DOHH2 (cell line): ENCODE data around the gene CD209.
A peak's percentile ranks its signal among the peaks of the same experiment; 100 is the strongest.

Experiments
- H3F3A ChIP-seq: fragments of 200-600 bp; sonication (generic), shearing (Covaris generic); 2 replicates; pipeline ENCODE4 v1.6.0; 2016; ENCODE audit warnings: antibody characterized with exemption, mild to moderate bottlenecking; ENCODE audit not compliant: control insufficient read depth, insufficient read depth
- H3K27ac ChIP-seq: fragments of 200-600 bp; sonication (generic); 2 replicates; pipeline ENCODE4 v1.5.1; 2014; ENCODE audit warnings: low read depth, mild to moderate bottlenecking, low read length, moderate library complexity
- H3K27me3 ChIP-seq: fragments of 200-600 bp; sonication (generic); 2 replicates; pipeline ENCODE4 v1.6.1; 2014; ENCODE audit warnings: mild to moderate bottlenecking, low read length, mixed read lengths; ENCODE audit not compliant: control insufficient read depth
- H3K36me3 ChIP-seq: fragments of 200-600 bp; sonication (generic); 2 replicates; pipeline ENCODE4 v1.6.1; 2014; ENCODE audit warnings: mild to moderate bottlenecking, low read length, moderate library complexity, mixed read lengths; ENCODE audit not compliant: control insufficient read depth
- H3K4me1 ChIP-seq: fragments of 200-600 bp; sonication (generic); 2 replicates; pipeline ENCODE4 v1.6.1; 2014; ENCODE audit warnings: mild to moderate bottlenecking, low read length, mixed read lengths; ENCODE audit not compliant: control insufficient read depth
- H3K4me2 ChIP-seq: fragments of 200-600 bp; sonication (generic); 2 replicates; pipeline ENCODE4 v1.6.0; 2014; ENCODE audit warnings: mild to moderate bottlenecking, low read length, moderate library complexity
- H3K4me3 ChIP-seq: fragments of 200-600 bp; sonication (generic); 2 replicates; pipeline ENCODE4 v1.5.1; 2014; ENCODE audit warnings: mild to moderate bottlenecking, low read length, mixed read lengths
- H3K79me2 ChIP-seq: fragments of 200-600 bp; sonication (generic); 2 replicates; pipeline ENCODE4 v1.6.1; 2014; ENCODE audit warnings: mild to moderate bottlenecking, low read length, mixed read lengths; ENCODE audit not compliant: control insufficient read depth
- H3K9me2 ChIP-seq: fragments of 200-600 bp; sonication (generic); replicated peaks from 2 replicates; pipeline ENCODE4 v1.6.1; 2014; ENCODE audit warnings: mild to moderate bottlenecking, low read length, mixed read lengths; ENCODE audit not compliant: control insufficient read depth
- H3K9me3 ChIP-seq: fragments of 200-600 bp; sonication (generic); 2 replicates; pipeline ENCODE4 v1.6.1; 2014; ENCODE audit warnings: antibody characterized with exemption, low read length, mixed read lengths; ENCODE audit not compliant: control insufficient read depth, insufficient read depth
- H4K20me1 ChIP-seq: fragments of 200-600 bp; sonication (generic); 2 replicates; pipeline ENCODE4 v1.6.0; 2014; ENCODE audit warnings: low read depth, mild to moderate bottlenecking, antibody characterized with exemption, low read length, moderate library complexity; ENCODE audit not compliant: control insufficient read depth, insufficient read depth
- EZH2phosphoT487 ChIP-seq: fragments of 200-600 bp; sonication (generic); IDR thresholded peaks from 2 replicates; pipeline ENCODE4 v1.6.1; 2017; ENCODE audit warnings: borderline replicate concordance, mild to moderate bottlenecking, antibody characterized with exemption, low read length, moderate library complexity, mixed read lengths
- TF ChIP-seq, protein P1 (sequence below): fragments of 200-600 bp; sonication (generic); IDR thresholded peaks from one replicate; pipeline ENCODE4 v1.5.1; 2014; ENCODE audit warnings: antibody characterized with exemption, mild to moderate bottlenecking, low read depth, low read length; ENCODE audit not compliant: poor library complexity, severe bottlenecking

The CD209 gene

GRCh38 chr19:7779631-7780486 is 32.5 kb upstream of the CD209 start:
- no peaks in the 10 kb centered on the region for H4K20me1 ChIP-seq
- peaks cover 10% of the 10 kb centered on the region for H3K27me3 ChIP-seq
- H3K27ac ChIP-seq = no peak overlapping the region
- no peak overlapping the region for H3K4me3 ChIP-seq
- TF ChIP-seq EZH2phosphoT487 = no peak
- TF ChIP-seq, protein P1, sequence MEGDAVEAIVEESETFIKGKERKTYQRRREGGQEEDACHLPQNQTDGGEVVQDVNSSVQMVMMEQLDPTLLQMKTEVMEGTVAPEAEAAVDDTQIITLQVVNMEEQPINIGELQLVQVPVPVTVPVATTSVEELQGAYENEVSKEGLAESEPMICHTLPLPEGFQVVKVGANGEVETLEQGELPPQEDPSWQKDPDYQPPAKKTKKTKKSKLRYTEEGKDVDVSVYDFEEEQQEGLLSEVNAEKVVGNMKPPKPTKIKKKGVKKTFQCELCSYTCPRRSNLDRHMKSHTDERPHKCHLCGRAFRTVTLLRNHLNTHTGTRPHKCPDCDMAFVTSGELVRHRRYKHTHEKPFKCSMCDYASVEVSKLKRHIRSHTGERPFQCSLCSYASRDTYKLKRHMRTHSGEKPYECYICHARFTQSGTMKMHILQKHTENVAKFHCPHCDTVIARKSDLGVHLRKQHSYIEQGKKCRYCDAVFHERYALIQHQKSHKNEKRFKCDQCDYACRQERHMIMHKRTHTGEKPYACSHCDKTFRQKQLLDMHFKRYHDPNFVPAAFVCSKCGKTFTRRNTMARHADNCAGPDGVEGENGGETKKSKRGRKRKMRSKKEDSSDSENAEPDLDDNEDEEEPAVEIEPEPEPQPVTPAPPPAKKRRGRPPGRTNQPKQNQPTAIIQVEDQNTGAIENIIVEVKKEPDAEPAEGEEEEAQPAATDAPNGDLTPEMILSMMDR = no peak
- H3K4me2 ChIP-seq = no peak overlapping the region
- no peaks in the 10 kb centered on the region for H3K9me2 ChIP-seq
- H3F3A ChIP-seq = 0 out of 2 replicates have a peak, but pooled peaks cover 3% of the 10 kb centered on the region
- H3K9me3 ChIP-seq = peaks cover 2% of the 10 kb centered on the region; the same call in 1 of the 2 replicates
- H3K79me2 ChIP-seq = no peaks in the 10 kb centered on the region
- peaks cover 15% of the 10 kb centered on the region for H3K4me1 ChIP-seq
- H3K36me3 ChIP-seq = no peaks in the 10 kb centered on the region

DNA sequence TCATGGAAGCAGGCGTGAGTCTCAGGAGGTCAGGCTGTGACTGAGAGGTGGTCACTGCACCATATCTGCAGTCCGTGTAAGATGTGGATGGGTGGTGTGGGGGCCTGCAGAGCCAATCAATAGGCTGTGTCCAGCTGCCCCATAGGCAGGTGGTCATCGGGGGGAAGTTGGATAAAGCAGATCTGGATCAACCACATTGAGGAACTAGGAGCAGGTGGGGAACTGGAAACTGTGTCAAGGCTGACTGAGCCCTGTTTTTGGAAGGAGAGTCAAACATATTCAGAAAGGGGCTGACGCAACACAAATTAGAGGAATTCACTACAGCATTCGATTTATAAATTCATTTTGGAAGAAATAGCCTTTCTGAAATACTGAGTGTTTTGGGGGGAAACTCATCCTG is 30.7 kb upstream of the CD209 start:
- H3K4me1 ChIP-seq = peaks cover 15% of the 10 kb centered on the region

DNA sequence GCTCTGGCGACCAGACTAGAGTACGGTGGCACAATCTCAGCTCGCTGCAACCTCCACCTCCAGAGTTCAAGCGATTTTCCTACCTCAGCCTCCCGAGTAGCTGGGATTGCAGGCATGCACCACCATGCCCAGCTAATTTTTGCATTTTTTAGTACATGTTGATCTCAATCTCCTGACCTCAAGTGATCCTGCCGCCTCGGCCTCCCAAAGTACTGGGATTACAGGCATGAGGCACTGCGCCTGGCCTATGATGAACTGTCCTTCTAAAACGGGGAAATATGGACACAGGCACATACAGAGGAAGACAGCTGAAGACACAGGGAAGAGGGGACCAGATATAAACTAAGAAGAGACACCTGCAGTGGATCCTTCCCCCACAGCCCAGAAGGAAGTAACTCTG is 28.4 kb upstream of the CD209 start:
- no peaks in the 10 kb centered on the region for H4K20me1 ChIP-seq
- H3K9me3 ChIP-seq = no peaks in the 10 kb centered on the region
- no peaks in the 10 kb centered on the region for H3K9me2 ChIP-seq
- no peak overlapping the region for H3K27ac ChIP-seq
- no peaks in the 10 kb centered on the region for H3K79me2 ChIP-seq
- TF ChIP-seq, protein P1 = no peak
- TF ChIP-seq EZH2phosphoT487 = no peak
- no peak overlapping the region for H3K4me2 ChIP-seq
- H3K27me3 ChIP-seq = no peaks in the 10 kb centered on the region
- H3F3A ChIP-seq = 0 out of 2 replicates have a peak, but pooled peaks cover 3% of the 10 kb centered on the region
- H3K4me1 ChIP-seq = peaks cover 19% of the 10 kb centered on the region
- no peak overlapping the region for H3K4me3 ChIP-seq
- no peaks in the 10 kb centered on the region for H3K36me3 ChIP-seq

More for the DNA sequence above, 30.7 kb upstream of the CD209 start:
- no peak for TF ChIP-seq EZH2phosphoT487
- TF ChIP-seq, protein P1 = no peak
- H3K27me3 ChIP-seq = peaks cover 3% of the 10 kb centered on the region; the same call in 1 of the 2 replicates
- H3K9me2 ChIP-seq = no peaks in the 10 kb centered on the region
- no peaks in the 10 kb centered on the region for H3K9me3 ChIP-seq
- no peaks in the 10 kb centered on the region for H3K79me2 ChIP-seq
- H4K20me1 ChIP-seq = no peaks in the 10 kb centered on the region
- no peaks in the 10 kb centered on the region for H3K36me3 ChIP-seq
- no peak overlapping the region; the same call in 1 of the 2 replicates for H3K4me3 ChIP-seq
- 0 out of 2 replicates have a peak, but pooled peaks cover 3% of the 10 kb centered on the region for H3F3A ChIP-seq
- peak overlapping the region; percentile 49 for H3K4me2 ChIP-seq
- H3K27ac ChIP-seq = peak overlapping the region; percentile 52
